Stomach (tissue), 9 donors: Measurements from ENCODE around the gene DMXL2. TPM values are rescaled to one million over a fixed set of nuclear protein-coding genes. Genes with fewer than 3 reads are reported as not detected.

Experiments used
- DNase-seq, 2 donors: peaks; one replicate each; pipeline versions ENCODE4 v3.0.0 to v3.0.0-alpha.2; 2013 to 2019
- H3K27ac ChIP-seq, 5 donors: fragments of 200-600 bp in 4 of 5; sonication (generic) in 4 of 5; one replicate each; pipeline ENCODE4 v1.5.1; 2013 to 2019; ENCODE audit warnings: mild to moderate bottlenecking in 1 of 5, moderate library complexity in 1 of 5
- H3K27me3 ChIP-seq, 3 donors: fragments of 200-600 bp; sonication (generic); one replicate each; pipeline ENCODE4 v1.5.1; 2017 to 2019; ENCODE audit warnings: mixed run types in 1 of 3
- H3K36me3 ChIP-seq, 4 donors: fragments of 200-600 bp; sonication (generic); 1 replicate in 3 of 4; 2 replicates in 1 of 4; pipeline ENCODE4 v1.5.1; 2016 to 2019
- H3K4me1 ChIP-seq, 4 donors: fragments of 200-600 bp; sonication (generic); one replicate each; pipeline ENCODE4 v1.5.1; 2016 to 2019
- H3K4me3 ChIP-seq, 4 donors: fragments of 200-600 bp; sonication (generic) in 3 of 4; one replicate each; pipeline ENCODE4 v1.5.1; 2016 to 2019; ENCODE audit warnings: mild to moderate bottlenecking in 1 of 4
- H3K9me3 ChIP-seq, 4 donors: fragments of 200-600 bp; sonication (generic); one replicate each; pipeline ENCODE4 v1.5.1; 2016 to 2019
- CTCF ChIP-seq, 7 experiments: fragments of 450-650 bp in 4 of 7; fragments of 200-600 bp in 3 of 7; sonication (generic) in 3 of 7; IDR thresholded peaks; one replicate each; pipeline ENCODE4 v1.5.1; 2016 to 2019; ENCODE audit warnings: antibody characterized with exemption in 7 of 7, control low read depth in 2 of 7, mild to moderate bottlenecking in 1 of 7
- EP300 ChIP-seq: sonication (generic); formaldehyde crosslinking; IDR thresholded peaks from one replicate; pipeline ENCODE4 v1.6.1; 2017; ENCODE audit warnings: antibody characterized with exemption
- POLR2A ChIP-seq, 4 donors: fragments of 450-650 bp; IDR thresholded peaks; one replicate each; pipeline ENCODE4 v1.6.1; 2016; ENCODE audit warnings: antibody characterized with exemption in 4 of 4, control low read depth in 2 of 4, mild to moderate bottlenecking in 1 of 4, moderate library complexity in 1 of 4
- POLR2AphosphoS5 ChIP-seq, 3 donors: sonication (generic); formaldehyde crosslinking; IDR thresholded peaks; one replicate each; pipeline ENCODE4 v1.6.1; 2016; ENCODE audit warnings: antibody characterized with exemption in 3 of 3
- WGBS, 5 donors: extraction: QIAGEN DNeasy Blood & Tissue Kit in 3 of 5; methylation state at CpG; one replicate each; pipeline versions ENCODE4 v1.1.5 to v1.1.7; 2013 to 2018; 5-methylcytosine and 5-hydroxymethylcytosine counted together
- intact Hi-C: fragments of 100-400 bp; cut with DNase I; formaldehyde crosslinking; loops from one replicate; pipeline ENCODE4 v1.15.1; 2023; ENCODE audit warnings: low total_unique reads
- polyA plus RNA-seq, 3 donors: library from polyadenylated mRNA; stranded (reverse); fragments of 200-250 nt; gene quantifications; one replicate each; pipeline ENCODE4 v1.2.3, GENCODE V29; 2013
- total RNA-seq, 5 donors: library from RNA; depleted of rRNA; stranded (reverse); fragments of >200 nt; gene quantifications; one replicate each; pipeline versions ENCODE4 v1.1.0 to v1.2.3, GENCODE V29; 2014 to 2016
- donor health status: healthy with polysubstance abuse.
- donor health status: Bipolar disorder and iron deficiency.
- donor health status: healthy.

Gene DMXL2
- total and polyA plus RNA-seq, 8 donors, result 4.9 to 78.4 (median 28.6) TPM

DNA sequence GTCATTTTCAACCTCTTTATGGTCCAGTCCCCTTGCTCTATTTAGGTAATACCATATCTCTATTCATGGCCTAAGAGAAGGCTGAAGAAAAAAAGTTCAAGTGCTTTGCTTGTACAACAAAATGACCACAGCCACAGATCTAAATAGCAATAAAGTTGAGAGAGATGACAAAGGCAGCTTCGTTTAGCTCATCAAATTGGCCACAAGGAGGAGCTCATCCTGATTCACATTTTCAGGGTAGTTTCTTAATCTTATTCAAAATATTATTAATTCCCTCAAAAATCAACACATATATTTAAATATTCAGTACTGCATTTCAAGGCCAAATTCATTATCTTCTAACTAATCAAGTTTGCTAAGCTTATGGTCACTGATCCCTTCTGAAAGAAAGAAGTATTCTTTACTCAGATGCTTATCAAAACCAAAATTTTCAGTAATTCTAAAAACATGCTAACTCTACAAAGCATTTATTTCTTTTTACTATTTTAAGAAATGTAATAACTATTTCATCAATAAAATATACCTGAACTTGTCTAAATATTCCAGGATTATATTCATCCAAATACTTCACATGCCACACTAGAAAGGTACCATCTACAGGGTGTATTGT lies 85.5 kb downstream of the DMXL2 start:
- intact Hi-C loops, result no loop called here
- Histone ChIP-seq H3K9me3 (no peaks in the 10 kb centered on the region), H3K4me3 (no peak overlapping the region), H3K27me3 (no peaks in the 10 kb centered on the region), H3K36me3 (peaks cover 0 to 20% (median 11%) of the 10 kb centered on the region in 4 donors), H3K27ac (no peak overlapping the region), H3K4me1 (no peaks in the 10 kb centered on the region)
- no peak for TF ChIP-seq POLR2A (IDR thresholded peaks at IDR 0.05)
- no peak for TF ChIP-seq POLR2AphosphoS5 (IDR thresholded peaks at IDR 0.05)
- TF ChIP-seq CTCF (IDR thresholded peaks at IDR 0.05), result peak in 3 of 7 experiments; percentile 19 to 28 (median 23)
- WGBS, 5 donors, result 12 to 24% (median 19%) methylated on average over 1 of the region's 1 CpG
- peak in 1 of 2 donors; percentile 21 for DNase-seq

- peaks cover 0 to 9% (median 4%) of the 10 kb centered on the region in 4 donors for H3K9me3 ChIP-seq
- TF ChIP-seq EP300, result no peak
- no peak for TF ChIP-seq CTCF (IDR thresholded peaks at IDR 0.05)
- TF ChIP-seq POLR2A (IDR thresholded peaks at IDR 0.05), result no peak
- no peak for TF ChIP-seq POLR2AphosphoS5 (IDR thresholded peaks at IDR 0.05)
- intact Hi-C loops, result no loop called here
- H3K27me3 ChIP-seq, result no peaks in the 10 kb centered on the region
- H3K4me1 ChIP-seq, result no peaks in the 10 kb centered on the region
- no peak for DNase-seq
- H3K36me3 ChIP-seq, result peaks cover 0 to 27% (median 19%) of the 10 kb centered on the region in 4 donors
- no peak overlapping the region for H3K27ac ChIP-seq
- H3K4me3 ChIP-seq, result no peak overlapping the region
- WGBS, 5 donors, result 83 to 93% (median 87%) methylated on average over 4 of the region's 4 CpGs
These were observed 88.7 kb downstream of the DMXL2 start for GRCh38 chr15:51533672-51534398.

- H3K27me3 ChIP-seq, result no peaks in the 10 kb centered on the region
- DNase-seq, result no peak
- H3K36me3 ChIP-seq, result peaks cover 8 to 45% (median 31%) of the 10 kb centered on the region in 4 donors
- H3K4me3 ChIP-seq, result no peak overlapping the region
- WGBS, 5 donors, result 94 to 99% (median 98%) methylated on average over 5 of the region's 5 CpGs
- H3K9me3 ChIP-seq, result peaks cover 0 to 16% (median 4%) of the 10 kb centered on the region in 4 donors
- TF ChIP-seq EP300 (no peak), POLR2AphosphoS5 (IDR thresholded peaks at IDR 0.05) (no peak), POLR2A (IDR thresholded peaks at IDR 0.05) (no peak), CTCF (IDR thresholded peaks at IDR 0.05) (no peak)
- no peak overlapping the region for H3K27ac ChIP-seq
- H3K4me1 ChIP-seq, result no peaks in the 10 kb centered on the region
- intact Hi-C loops, result no loop called here
These were observed 95.6 kb downstream of the DMXL2 start for GRCh38 chr15:51526955-51527354.

DNA sequence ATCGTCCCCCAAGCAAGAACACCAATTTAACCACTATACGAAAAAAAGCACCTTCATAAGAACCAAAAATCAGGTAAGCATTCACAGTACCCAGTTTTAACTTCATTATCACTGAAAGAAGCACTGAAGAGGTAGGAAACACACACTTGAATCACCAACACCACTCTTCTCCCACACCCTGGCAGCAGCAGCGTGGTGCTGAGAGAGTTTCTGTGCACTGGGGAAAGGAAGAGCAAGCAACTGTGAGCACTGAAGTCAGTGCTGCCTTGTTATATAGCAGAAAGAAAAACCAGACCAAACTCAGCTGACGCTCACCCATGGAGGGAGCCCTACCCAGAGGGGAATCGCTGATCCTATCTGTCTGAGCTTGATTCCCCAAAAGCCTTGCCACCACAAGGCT lies 98.2 kb downstream of the DMXL2 start:
- Histone ChIP-seq H3K9me3 (peaks cover 0 to 8% (median 0%) of the 10 kb centered on the region in 4 donors), H3K4me3 (no peak overlapping the region), H3K4me1 (no peaks in the 10 kb centered on the region), H3K36me3 (peaks cover 8 to 44% (median 30%) of the 10 kb centered on the region in 4 donors), H3K27ac (no peak overlapping the region), H3K27me3 (no peaks in the 10 kb centered on the region)
- 83 to 98% (median 95%) methylated on average over 5 of the region's 5 CpGs for WGBS, 5 donors
- DNase-seq, result no peak
- intact Hi-C loops, result no loop called here
- no peak for TF ChIP-seq CTCF (IDR thresholded peaks at IDR 0.05)
